ENCODE data around the gene ADGRA1.
"Not testable (repeated sequence)": the region's sequence is repeated elsewhere in the genome, so short reads cannot be mapped to it uniquely, and the experiment has no call there.

The ADGRA1 gene

GRCh38 chr10:133163889-133164815, 76.4 kb downstream of the ADGRA1 start:
- no peak for DNase-seq (ENCODE audit: low spot score)

- no peak for DNase-seq (ENCODE audit: low spot score)
Observed at GRCh38 chr10:133164816-133165555, 77.3 kb downstream of the ADGRA1 start.

GRCh38 chr10:133165556-133166503, 78.1 kb downstream of the ADGRA1 start:
- no peak for DNase-seq (ENCODE audit: low spot score)

- DNase-seq (ENCODE audit: low spot score), result no peak
Observed at GRCh38 chr10:133166504-133166827, 78.7 kb downstream of the ADGRA1 start.

- no peak for DNase-seq (ENCODE audit: low spot score)
Observed at GRCh38 chr10:133166828-133167692, 79.3 kb downstream of the ADGRA1 start.

- no peak for DNase-seq (ENCODE audit: low spot score)
Observed at GRCh38 chr10:133167693-133168616, 80.2 kb downstream of the ADGRA1 start.

GRCh38 chr10:133168617-133169031, 80.9 kb downstream of the ADGRA1 start:
- no peak for DNase-seq (ENCODE audit: low spot score)

GRCh38 chr10:133169173-133169947, 81.6 kb downstream of the ADGRA1 start:
- no peak for DNase-seq (ENCODE audit: low spot score)

- DNase-seq (ENCODE audit: low spot score), result no peak
Observed at GRCh38 chr10:133170092-133170491, 82.4 kb downstream of the ADGRA1 start.

GRCh38 chr10:133173860-133174640, 86.3 kb downstream of the ADGRA1 start:
- DNase-seq (ENCODE audit: low spot score), result no peak

- no peak for DNase-seq (ENCODE audit: low spot score)
Observed at GRCh38 chr10:133174689-133175263, 87.1 kb downstream of the ADGRA1 start.

- not testable (repeated sequence) for DNase-seq (ENCODE audit: low spot score)
Observed at GRCh38 chr10:133175624-133176023, 87.9 kb downstream of the ADGRA1 start.

GRCh38 chr10:133176546-133176945, 88.8 kb downstream of the ADGRA1 start:
- no peak for DNase-seq (ENCODE audit: low spot score)

- DNase-seq (ENCODE audit: low spot score), result no peak
Observed at GRCh38 chr10:133177380-133178157, 89.8 kb downstream of the ADGRA1 start.

GRCh38 chr10:133178357-133179127, 90.8 kb downstream of the ADGRA1 start:
- DNase-seq (ENCODE audit: low spot score), result no peak

- DNase-seq (ENCODE audit: low spot score), result no peak
Observed at GRCh38 chr10:133179128-133179520, 91.4 kb downstream of the ADGRA1 start.

Data from NAMALWA (cell line).